ENCODE measurements around the gene OR51A7. TPM values are rescaled to one million over a fixed set of nuclear protein-coding genes. Genes with fewer than 3 reads are reported as not detected.

The OR51A7 gene
- total RNA-seq, 1 experiment from 2014 or later: not detected

- Mint-ChIP-seq H3K4me3 (no peak within 1 kb of the TSS), H3K27me3 (ENCODE audit: low read depth) (no peaks in the 10 kb centered on the region; the same call in none of the 2 replicates), H3K9me3 (no peaks in the 10 kb centered on the region), H3K4me1 (no peaks in the 10 kb centered on the region), H3K36me3 (no peaks in the 10 kb centered on the region), H3K27ac (no peak within 1 kb of the TSS)
- POLR2A ChIA-PET: no interaction called here
- no peak for ATAC-seq
- no peak for DNase-seq (ENCODE audit: low spot score)
- TF ChIP-seq ESRRA (CRISPR knock-in tag; IDR thresholded peaks at IDR 0.05; ENCODE audit: borderline replicate concordance) (no peak), MXD4 (CRISPR knock-in tag; IDR thresholded peaks at IDR 0.05; ENCODE audit: borderline replicate concordance) (no peak), AR (CRISPR knock-in tag; IDR thresholded peaks at IDR 0.05) (no peak), GABPB1 (CRISPR knock-in tag; IDR thresholded peaks at IDR 0.05) (no peak), E2F4 (CRISPR knock-in tag; IDR thresholded peaks at IDR 0.05; ENCODE audit: borderline replicate concordance, low read depth) (no peak), CREB1 (CRISPR knock-in tag; IDR thresholded peaks at IDR 0.05) (no peak), JAZF1 (CRISPR knock-in tag; IDR thresholded peaks at IDR 0.05) (no peak)
- TF ChIP-seq, protein P1, sequence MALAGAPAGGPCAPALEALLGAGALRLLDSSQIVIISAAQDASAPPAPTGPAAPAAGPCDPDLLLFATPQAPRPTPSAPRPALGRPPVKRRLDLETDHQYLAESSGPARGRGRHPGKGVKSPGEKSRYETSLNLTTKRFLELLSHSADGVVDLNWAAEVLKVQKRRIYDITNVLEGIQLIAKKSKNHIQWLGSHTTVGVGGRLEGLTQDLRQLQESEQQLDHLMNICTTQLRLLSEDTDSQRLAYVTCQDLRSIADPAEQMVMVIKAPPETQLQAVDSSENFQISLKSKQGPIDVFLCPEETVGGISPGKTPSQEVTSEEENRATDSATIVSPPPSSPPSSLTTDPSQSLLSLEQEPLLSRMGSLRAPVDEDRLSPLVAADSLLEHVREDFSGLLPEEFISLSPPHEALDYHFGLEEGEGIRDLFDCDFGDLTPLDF (CRISPR knock-in tag; IDR thresholded peaks at IDR 0.05): no peak
- CTCF ChIA-PET: no interaction called here
Measured at GRCh38 chr11:4881860-4882500, 21.6 kb upstream of the OR51A7 start, which contains the start of gene OR51T1. Gene OR51T1 (plus strand): TSS chr11:4881900. CDS start chr11:4881900, 0 bp downstream.

GRCh38 chr11:4882543-4882942 lies 21.0 kb upstream of the OR51A7 start:
- Mint-ChIP-seq H3K4me1 (no peaks in the 10 kb centered on the region), H3K36me3 (no peaks in the 10 kb centered on the region), H3K4me3 (no peak overlapping the region), H3K27ac (no peak overlapping the region), H3K27me3 (ENCODE audit: low read depth) (no peaks in the 10 kb centered on the region; the same call in none of the 2 replicates), H3K9me3 (no peaks in the 10 kb centered on the region)
- CTCF ChIA-PET: no interaction called here
- DNase-seq (ENCODE audit: low spot score): no peak
- ATAC-seq: no peak
- POLR2A ChIA-PET: no interaction called here
- TF ChIP-seq ATF1 (CRISPR knock-in tag; IDR thresholded peaks at IDR 0.05) (no peak), TCF7 (CRISPR knock-in tag; IDR thresholded peaks at IDR 0.05; ENCODE audit: low read depth) (no peak), AFF4 (CRISPR knock-in tag; IDR thresholded peaks at IDR 0.05; ENCODE audit: borderline replicate concordance) (no peak), E2F4 (CRISPR knock-in tag; IDR thresholded peaks at IDR 0.05; ENCODE audit: borderline replicate concordance, low read depth) (no peak), USF1 (CRISPR knock-in tag; IDR thresholded peaks at IDR 0.05) (no peak), ZNF396 (CRISPR knock-in tag; IDR thresholded peaks at IDR 0.05; ENCODE audit: borderline replicate concordance) (no peak), MXD4 (CRISPR knock-in tag; IDR thresholded peaks at IDR 0.05; ENCODE audit: borderline replicate concordance) (no peak), GABPB1 (CRISPR knock-in tag; IDR thresholded peaks at IDR 0.05) (no peak), ZNF317 (CRISPR knock-in tag; IDR thresholded peaks at IDR 0.05; ENCODE audit: borderline replicate concordance, low read depth) (no peak), FOXJ3 (CRISPR knock-in tag; IDR thresholded peaks at IDR 0.05; ENCODE audit: borderline replicate concordance) (no peak), CTCF (IDR thresholded peaks at IDR 0.05) (no peak)
- TF ChIP-seq, protein P2, sequence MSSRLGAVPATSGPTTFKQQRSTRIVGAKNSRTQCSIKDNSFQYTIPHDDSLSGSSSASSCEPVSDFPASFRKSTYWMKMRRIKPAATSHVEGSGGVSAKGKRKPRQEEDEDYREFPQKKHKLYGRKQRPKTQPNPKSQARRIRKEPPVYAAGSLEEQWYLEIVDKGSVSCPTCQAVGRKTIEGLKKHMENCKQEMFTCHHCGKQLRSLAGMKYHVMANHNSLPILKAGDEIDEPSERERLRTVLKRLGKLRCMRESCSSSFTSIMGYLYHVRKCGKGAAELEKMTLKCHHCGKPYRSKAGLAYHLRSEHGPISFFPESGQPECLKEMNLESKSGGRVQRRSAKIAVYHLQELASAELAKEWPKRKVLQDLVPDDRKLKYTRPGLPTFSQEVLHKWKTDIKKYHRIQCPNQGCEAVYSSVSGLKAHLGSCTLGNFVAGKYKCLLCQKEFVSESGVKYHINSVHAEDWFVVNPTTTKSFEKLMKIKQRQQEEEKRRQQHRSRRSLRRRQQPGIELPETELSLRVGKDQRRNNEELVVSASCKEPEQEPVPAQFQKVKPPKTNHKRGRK (CRISPR knock-in tag; IDR thresholded peaks at IDR 0.05; ENCODE audit: borderline replicate concordance): no peak
